ENCODE measurements around the gene MED25. TPM values are rescaled to one million over a fixed set of nuclear protein-coding genes. Genes with fewer than 3 reads are reported as not detected.

MED25 gene
- total RNA-seq, 3 donors from 2014 or later (not counting 1 experiment from before 2014, with no cell fraction given): 64.2 to 132 (median 69.5) TPM

GRCh38 chr19:49801966-49802661 is 16.0 kb upstream of the MED25 start:
- no peak overlapping the region for H3K27ac ChIP-seq (ENCODE audit: low read length)
- Mint-ChIP-seq H3K9me3 (no peaks in the 10 kb centered on the region), H3K4me1 (no peaks in the 10 kb centered on the region), H3K27me3 (ENCODE audit: low read depth in 2 of 2) (no peaks in the 10 kb centered on the region), H3K4me3 (no peak overlapping the region), H3K36me3 (no peaks in the 10 kb centered on the region), H3K27ac (peak overlapping the region in 1 of 2 donors; percentile 38)
- intact Hi-C loops (cut with micrococcal nuclease): no loop called here
- DNase-seq (no peak), ATAC-seq (no peak)
- H3K4me3 ChIP-seq (ENCODE audit: low read length): no peak overlapping the region
- no peak for TF ChIP-seq CTCF (IDR thresholded peaks at IDR 0.05)
- H3K27me3 ChIP-seq (ENCODE audit: control insufficient read depth, insufficient read depth, low read length): no peaks in the 10 kb centered on the region
- no peaks in the 10 kb centered on the region for H3K4me1 ChIP-seq (ENCODE audit: control insufficient read depth, insufficient read depth, low read length)
- peaks cover 70% of the 10 kb centered on the region for H3K36me3 ChIP-seq (ENCODE audit: control insufficient read depth, insufficient read depth, low read length)
- 94% methylated on average over 38 of the region's 38 CpGs for WGBS (ENCODE audit: insufficient coverage)
- no peaks in the 10 kb centered on the region for H3K9me3 ChIP-seq (ENCODE audit: control insufficient read depth, insufficient read depth, low read length)

- no peak for ATAC-seq
- intact Hi-C loops (cut with micrococcal nuclease): no loop called here
- H3K4me1 Mint-ChIP-seq: no peaks in the 10 kb centered on the region
- peaks cover 67% of the 10 kb centered on the region for H3K36me3 ChIP-seq (ENCODE audit: control insufficient read depth, insufficient read depth, low read length)
- peaks cover 4% of the 10 kb centered on the region for H3K4me1 ChIP-seq (ENCODE audit: control insufficient read depth, insufficient read depth, low read length)
- WGBS (ENCODE audit: insufficient coverage): 96% methylated on average over 22 of the region's 24 CpGs
- peak overlapping the region in 1 of 2 donors; percentile 36 for H3K27ac Mint-ChIP-seq
- H3K27me3 Mint-ChIP-seq (ENCODE audit: low read depth in 2 of 2): no peaks in the 10 kb centered on the region
- no peaks in the 10 kb centered on the region for H3K27me3 ChIP-seq (ENCODE audit: control insufficient read depth, insufficient read depth, low read length)
- no peaks in the 10 kb centered on the region for H3K36me3 Mint-ChIP-seq
- TF ChIP-seq CTCF (IDR thresholded peaks at IDR 0.05): no peak
- no peak overlapping the region for H3K27ac ChIP-seq (ENCODE audit: low read length)
- H3K9me3 Mint-ChIP-seq: no peaks in the 10 kb centered on the region
- H3K9me3 ChIP-seq (ENCODE audit: control insufficient read depth, insufficient read depth, low read length): no peaks in the 10 kb centered on the region
- no peak overlapping the region for H3K4me3 Mint-ChIP-seq
- no peak overlapping the region for H3K4me3 ChIP-seq (ENCODE audit: low read length)
- no peak for DNase-seq
Observed at GRCh38 chr19:49802836-49803528, 15.1 kb upstream of the MED25 start.

- no peak for ATAC-seq
- H3K27ac ChIP-seq (ENCODE audit: low read length): no peak overlapping the region
- no peaks in the 10 kb centered on the region for H3K9me3 ChIP-seq (ENCODE audit: control insufficient read depth, insufficient read depth, low read length)
- Mint-ChIP-seq H3K27me3 (ENCODE audit: low read depth in 2 of 2) (no peaks in the 10 kb centered on the region), H3K36me3 (no peaks in the 10 kb centered on the region), H3K4me1 (peaks cover 0 to 5% of the 10 kb centered on the region in 2 donors), H3K9me3 (no peaks in the 10 kb centered on the region), H3K4me3 (no peak overlapping the region), H3K27ac (peak overlapping the region in 1 of 2 donors; percentile 36)
- WGBS (ENCODE audit: insufficient coverage): 96% methylated on average over 6 of the region's 6 CpGs
- H3K4me1 ChIP-seq (ENCODE audit: control insufficient read depth, insufficient read depth, low read length): peaks cover 9% of the 10 kb centered on the region
- H3K27me3 ChIP-seq (ENCODE audit: control insufficient read depth, insufficient read depth, low read length): no peaks in the 10 kb centered on the region
- intact Hi-C loops (cut with micrococcal nuclease): no loop called here
- peaks cover 62% of the 10 kb centered on the region for H3K36me3 ChIP-seq (ENCODE audit: control insufficient read depth, insufficient read depth, low read length)
- no peak overlapping the region for H3K4me3 ChIP-seq (ENCODE audit: low read length)
- DNase-seq: no peak
- TF ChIP-seq CTCF (IDR thresholded peaks at IDR 0.05): no peak
Observed at GRCh38 chr19:49803529-49803856, 14.6 kb upstream of the MED25 start.

Data from natural killer cell (primary cell).